ENCODE results near the gene NLGN4Y.
"Not testable (repeated sequence)": the region's sequence is repeated elsewhere in the genome, so short reads cannot be mapped to it uniquely, and the experiment has no call there.

The NLGN4Y gene

GRCh38 chrY:14860448-14860847, 336.1 kb downstream of the NLGN4Y start:
- DNase-seq: no peak

- not testable (repeated sequence) for DNase-seq
Measured at GRCh38 chrY:14861033-14861432, 336.7 kb downstream of the NLGN4Y start.

GRCh38 chrY:14871971-14872370, 347.6 kb downstream of the NLGN4Y start:
- DNase-seq: no peak
